ENCODE measurements around the gene GDNF. TPM values are rescaled to one million over a fixed set of nuclear protein-coding genes. Genes with fewer than 3 reads are reported as not detected.
"Not testable (repeated sequence)": the region's sequence is repeated elsewhere in the genome, so short reads cannot be mapped to it uniquely, and the experiment has no call there.

Gene GDNF
- total and polyA plus RNA-seq, 9 donors, result 0.23 to 6.3 (median 3.6) TPM

GRCh38 chr5:37786862-37787519, 52.9 kb downstream of the GDNF start:
- TF ChIP-seq EP300 (IDR thresholded peaks at IDR 0.05), result no peak
- no peak for TF ChIP-seq CTCF (IDR thresholded peaks at IDR 0.05)
- TF ChIP-seq POLR2A (IDR thresholded peaks at IDR 0.05), result no peak
- no peak overlapping the region for H3K4me3 ChIP-seq
- no peaks in the 10 kb centered on the region for H3K36me3 ChIP-seq
- no peaks in the 10 kb centered on the region for H3K27me3 ChIP-seq
- no peaks in the 10 kb centered on the region for H3K4me1 ChIP-seq (ENCODE audit: insufficient read depth)
- intact Hi-C loops (cut with DNase I), result no loop called here
- no peak for DNase-seq
- WGBS, 3 donors, result 91 to 94% (median 93%) methylated on average over 5 of the region's 5 CpGs
- no peak overlapping the region for H3K27ac ChIP-seq
- no peaks in the 10 kb centered on the region for H3K9me3 ChIP-seq

GRCh38 chr5:37786416-37786815, 53.4 kb downstream of the GDNF start:
- no peak for DNase-seq
- no peak for TF ChIP-seq POLR2A (IDR thresholded peaks at IDR 0.05)
- TF ChIP-seq CTCF (IDR thresholded peaks at IDR 0.05), result no peak
- TF ChIP-seq EP300 (IDR thresholded peaks at IDR 0.05), result no peak
- 81 to 90% (median 86%) methylated on average over 2 of the region's 2 CpGs for WGBS, 3 donors
- H3K36me3 ChIP-seq, result no peaks in the 10 kb centered on the region
- intact Hi-C loops (cut with DNase I), result no loop called here
- H3K9me3 ChIP-seq, result no peaks in the 10 kb centered on the region
- no peak overlapping the region for H3K27ac ChIP-seq
- H3K4me1 ChIP-seq (ENCODE audit: insufficient read depth), result no peaks in the 10 kb centered on the region
- no peaks in the 10 kb centered on the region for H3K27me3 ChIP-seq
- H3K4me3 ChIP-seq, result no peak overlapping the region

- H3K9me3 ChIP-seq; H3K27ac ChIP-seq; DNase-seq; H3K4me1 ChIP-seq (ENCODE audit: insufficient read depth); H3K4me3 ChIP-seq; intact Hi-C loops (cut with DNase I); H3K27me3 ChIP-seq; H3K36me3 ChIP-seq: not testable (repeated sequence)
- 91 to 94% (median 92%) methylated on average over 8 of the region's 8 CpGs for WGBS, 3 donors
These were observed 58.4 kb downstream of the GDNF start for GRCh38 chr5:37781409-37781808.

- DNase-seq, result no peak
- intact Hi-C loops (cut with DNase I), result no loop called here
- Histone ChIP-seq H3K36me3 (no peaks in the 10 kb centered on the region), H3K4me1 (ENCODE audit: insufficient read depth) (no peaks in the 10 kb centered on the region), H3K9me3 (no peaks in the 10 kb centered on the region), H3K4me3 (no peak overlapping the region), H3K27ac (no peak overlapping the region), H3K27me3 (no peaks in the 10 kb centered on the region)
- no peak for TF ChIP-seq EP300 (IDR thresholded peaks at IDR 0.05)
- WGBS, 3 donors, result 90 to 94% (median 91%) methylated on average over 15 of the region's 15 CpGs
These were observed 62.3 kb downstream of the GDNF start for GRCh38 chr5:37777432-37778130.

- intact Hi-C loops (cut with DNase I), result no loop called here
- no peaks in the 10 kb centered on the region for H3K9me3 ChIP-seq
- TF ChIP-seq EP300 (IDR thresholded peaks at IDR 0.05) (no peak), POLR2A (IDR thresholded peaks at IDR 0.05) (no peak), CTCF (IDR thresholded peaks at IDR 0.05) (no peak)
- no peak overlapping the region for H3K4me3 ChIP-seq
- H3K27ac ChIP-seq, result no peak overlapping the region
- DNase-seq, result no peak
- H3K27me3 ChIP-seq, result no peaks in the 10 kb centered on the region
- H3K36me3 ChIP-seq, result no peaks in the 10 kb centered on the region
- WGBS, 3 donors, result 68 to 77% (median 71%) methylated on average over 7 of the region's 7 CpGs
- H3K4me1 ChIP-seq (ENCODE audit: insufficient read depth), result no peaks in the 10 kb centered on the region
These were observed 63.0 kb downstream of the GDNF start for GRCh38 chr5:37776826-37777225.

Data from ovary (tissue), 9 donors.